ENCODE data around the gene SQSTM1. TPM values are rescaled to one million over a fixed set of nuclear protein-coding genes. Genes with fewer than 3 reads are reported as not detected.

The SQSTM1 gene
- polyA plus RNA-seq, 6 donors from 2014 or later = 177 to 246 (median 194) TPM

DNA sequence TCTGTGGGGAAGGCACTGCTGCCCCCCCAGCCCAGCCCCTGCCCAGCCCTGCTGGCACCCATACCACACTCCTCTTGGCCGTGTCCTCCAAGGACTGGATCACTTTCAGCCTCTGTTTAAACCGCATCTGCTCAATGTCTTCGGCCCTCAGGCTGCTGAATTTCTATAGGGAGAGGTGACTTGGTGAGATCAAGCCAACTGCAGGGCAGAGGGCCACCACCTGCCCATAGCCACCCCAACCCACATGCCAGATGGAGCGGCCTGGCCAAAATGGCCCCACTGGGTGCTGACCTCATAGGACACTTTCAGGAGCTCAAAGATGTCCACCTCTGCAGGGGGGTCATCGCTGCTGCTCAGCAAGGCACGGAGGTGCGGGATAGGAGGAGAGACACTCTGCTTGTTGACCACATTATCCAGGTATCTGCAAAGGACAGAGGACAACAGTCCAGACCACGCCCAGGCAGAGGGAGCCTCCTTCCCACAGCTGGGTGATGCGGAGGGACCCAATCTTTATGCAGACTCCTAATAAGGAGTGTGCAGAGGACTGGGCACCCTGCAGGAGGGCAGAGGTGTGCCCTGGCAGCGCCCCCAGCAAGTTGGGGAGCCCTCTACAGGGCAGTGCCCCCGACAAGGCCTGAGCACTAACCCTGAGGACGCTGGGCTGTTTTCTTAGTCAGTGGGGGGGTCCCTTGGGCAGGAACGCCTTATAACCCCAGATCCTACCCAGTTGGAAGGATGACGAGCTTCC is 52.3 kb downstream of the SQSTM1 start:
- Mint-ChIP-seq H3K4me1 (peaks cover 0 to 4% (median 0%) of the 10 kb centered on the region in 3 donors), H3K36me3 (peaks cover 0 to 19% of the 10 kb centered on the region in 2 donors), H3K27ac (peak overlapping the region in 1 of 6 donors; percentile 63), H3K4me3 (no peak overlapping the region), H3K27me3 (no peaks in the 10 kb centered on the region), H3K9me3 (no peaks in the 10 kb centered on the region)
- ATAC-seq (ENCODE audit: low read depth in 2 of 2) = no peak
- no peak for DNase-seq

DNA sequence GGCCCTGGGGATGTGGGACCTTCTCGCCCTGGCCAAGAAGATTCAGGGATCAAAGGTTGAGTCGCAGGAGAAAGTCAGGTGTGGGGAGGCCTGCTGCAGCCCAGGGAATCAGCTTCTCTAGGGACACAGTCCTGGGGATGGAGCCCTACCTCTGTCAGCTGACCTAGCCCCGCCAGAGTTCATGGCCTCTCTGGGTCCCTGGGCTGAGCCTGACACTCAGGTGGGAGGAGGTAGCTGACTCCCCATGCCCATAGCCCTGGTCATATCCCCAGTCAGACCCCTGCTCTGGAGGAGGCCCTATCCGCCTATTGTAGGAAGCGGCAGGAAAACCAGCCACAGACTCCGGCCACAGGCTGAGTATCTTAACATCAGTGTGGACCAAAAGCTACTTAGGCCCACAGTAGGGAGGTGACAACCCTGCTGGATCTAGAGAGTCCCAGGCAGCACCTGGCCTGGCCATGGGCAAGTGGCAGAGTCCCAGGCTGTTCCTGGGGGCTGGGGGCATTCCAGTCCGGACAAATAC is 52.9 kb downstream of the SQSTM1 start:
- DNase-seq = no peak
- Mint-ChIP-seq H3K9me3 (no peaks in the 10 kb centered on the region), H3K4me3 (no peak overlapping the region), H3K4me1 (peaks cover 0 to 4% (median 0%) of the 10 kb centered on the region in 3 donors), H3K27ac (peak overlapping the region in 1 of 6 donors; percentile 63), H3K27me3 (no peaks in the 10 kb centered on the region), H3K36me3 (peaks cover 0 to 20% of the 10 kb centered on the region in 2 donors)
- ATAC-seq (ENCODE audit: low read depth in 2 of 2) = no peak

DNA sequence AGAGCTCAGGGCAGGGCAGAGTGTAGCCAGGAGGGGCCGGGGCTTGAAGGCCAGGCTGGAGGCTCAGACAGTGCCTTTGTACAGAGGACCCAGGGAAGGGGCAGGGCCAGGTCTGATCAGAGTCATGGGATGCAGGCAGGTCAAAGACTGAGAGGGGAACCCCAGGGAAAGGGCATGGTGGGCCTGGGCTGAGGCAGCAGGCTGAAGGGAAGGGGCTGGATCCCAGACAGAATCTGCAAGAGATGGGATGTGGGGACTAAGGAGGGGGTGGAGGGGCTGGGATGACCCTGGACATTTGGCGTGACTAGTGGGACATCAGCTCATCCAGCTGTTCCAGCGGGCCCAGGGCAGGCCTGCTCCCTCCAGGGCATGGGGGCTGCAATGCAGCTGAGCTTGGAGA is 53.4 kb downstream of the SQSTM1 start:
- Mint-ChIP-seq H3K9me3 (no peaks in the 10 kb centered on the region), H3K27me3 (no peaks in the 10 kb centered on the region), H3K36me3 (peaks cover 0 to 20% of the 10 kb centered on the region in 2 donors), H3K4me1 (peaks cover 0 to 4% (median 0%) of the 10 kb centered on the region in 3 donors), H3K27ac (no peak overlapping the region), H3K4me3 (no peak overlapping the region)
- ATAC-seq (ENCODE audit: low read depth in 2 of 2) (no peak), DNase-seq (no peak)

DNA sequence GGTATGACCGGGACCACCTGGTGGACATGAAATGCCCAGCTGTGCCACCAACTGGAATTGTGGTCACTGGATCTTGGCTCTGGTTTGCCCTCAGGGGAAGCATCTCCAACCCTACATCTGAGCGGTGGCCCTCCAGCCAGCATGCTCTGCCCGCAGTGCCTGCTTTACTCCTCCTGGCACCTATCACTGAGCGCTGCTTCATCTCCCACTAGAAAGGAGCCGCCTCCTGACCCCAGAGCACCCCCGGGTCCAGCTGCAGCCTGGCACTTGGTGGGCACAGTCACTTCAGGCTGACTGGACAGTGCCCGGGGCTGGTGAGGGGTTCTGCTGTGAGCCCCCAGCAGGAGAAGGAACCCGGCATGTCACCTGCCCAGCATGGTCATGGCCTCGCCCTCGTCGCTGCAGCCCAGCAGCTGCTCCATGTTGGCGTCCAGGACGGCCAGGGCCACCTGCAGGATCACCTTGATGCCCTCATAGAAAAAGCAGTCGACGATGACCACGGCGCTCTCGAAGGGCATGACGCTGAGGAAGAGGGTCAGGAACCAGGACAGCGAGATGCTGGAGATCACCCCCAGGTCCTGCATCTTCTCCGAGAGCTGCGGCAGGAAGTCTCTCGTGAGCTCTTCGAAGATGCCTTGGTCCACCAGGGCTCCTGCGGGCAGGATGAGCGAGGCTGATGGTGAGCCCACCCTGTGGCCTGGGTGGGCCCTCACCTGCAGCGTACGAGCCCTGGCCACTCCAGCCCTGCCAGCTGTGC is 54.0 kb downstream of the SQSTM1 start:
- Mint-ChIP-seq H3K9me3 (no peaks in the 10 kb centered on the region), H3K36me3 (peaks cover 0 to 20% of the 10 kb centered on the region in 2 donors), H3K4me3 (no peak overlapping the region), H3K4me1 (peaks cover 0 to 4% (median 0%) of the 10 kb centered on the region in 3 donors), H3K27me3 (no peaks in the 10 kb centered on the region), H3K27ac (peak overlapping the region in 1 of 6 donors; percentile 44)
- DNase-seq (no peak), ATAC-seq (ENCODE audit: low read depth in 2 of 2) (no peak)

DNA sequence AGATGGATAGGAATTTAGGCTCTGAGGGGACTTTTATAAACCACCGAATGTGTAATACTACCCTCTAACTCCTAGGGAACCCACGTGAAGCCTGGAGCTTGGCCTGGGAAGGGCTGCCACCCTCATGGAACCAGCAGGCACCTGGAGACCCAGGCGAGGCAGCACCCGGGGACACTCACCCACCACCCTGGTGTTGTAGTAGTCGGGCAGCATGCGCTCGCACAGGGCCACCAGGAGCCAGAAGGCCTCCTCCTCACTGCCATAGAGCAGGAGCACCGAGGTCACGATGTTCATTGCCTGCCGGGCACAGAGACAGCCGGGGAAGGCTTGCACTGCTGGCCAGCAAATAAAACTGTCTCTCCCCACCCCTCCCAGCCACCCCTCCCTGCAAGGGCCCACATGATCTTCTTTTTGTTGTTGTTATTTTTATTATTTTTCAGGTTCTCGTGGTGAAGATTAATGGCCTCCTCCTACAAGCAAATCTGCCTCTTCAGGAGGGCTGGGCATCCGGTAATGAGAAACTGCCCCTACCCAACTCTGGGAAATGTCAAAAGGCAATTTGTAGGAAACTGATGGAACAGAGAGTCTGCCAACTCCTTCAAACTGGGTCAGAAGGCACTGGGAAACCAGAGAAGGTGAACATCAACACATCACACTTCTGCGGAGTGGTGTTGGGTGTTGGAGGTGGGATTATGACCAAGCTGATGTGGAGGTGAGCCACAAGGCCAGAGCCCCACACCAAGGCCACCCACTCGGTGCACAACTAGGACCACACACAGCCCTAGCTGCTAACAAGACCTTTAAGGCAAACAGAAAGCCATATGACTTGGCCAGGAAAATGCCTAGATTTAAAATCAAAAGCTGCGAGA is 55.3 kb downstream of the SQSTM1 start:
- H3K4me1 Mint-ChIP-seq = peaks cover 0 to 4% (median 0%) of the 10 kb centered on the region in 3 donors

DNA sequence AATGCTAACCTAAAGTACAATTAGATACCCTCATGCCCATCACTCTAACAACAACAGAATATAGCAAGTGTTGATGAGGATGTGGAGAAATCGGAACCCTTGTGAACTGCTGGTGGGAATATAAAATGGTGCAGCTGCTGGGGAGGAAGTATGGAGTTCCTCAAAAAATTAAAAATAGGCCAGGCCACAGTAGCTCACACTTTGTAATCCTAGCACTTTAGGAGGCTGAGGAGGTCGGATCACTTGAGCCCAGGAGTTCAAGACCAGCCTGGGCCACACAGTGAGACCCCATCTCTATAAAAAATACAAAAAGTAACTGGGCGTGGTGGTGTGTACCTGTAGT is 55.9 kb downstream of the SQSTM1 start:
- DNase-seq (no peak), ATAC-seq (ENCODE audit: low read depth in 2 of 2) (no peak)
- H3K9me3 Mint-ChIP-seq = no peaks in the 10 kb centered on the region
- H3K27ac Mint-ChIP-seq = peak overlapping the region in 1 of 6 donors; percentile 69
- peaks cover 0 to 4% (median 0%) of the 10 kb centered on the region in 3 donors for H3K4me1 Mint-ChIP-seq
- H3K4me3 Mint-ChIP-seq = no peak overlapping the region
- peaks cover 3 to 14% of the 10 kb centered on the region in 2 donors for H3K36me3 Mint-ChIP-seq
- no peaks in the 10 kb centered on the region for H3K27me3 Mint-ChIP-seq

More for the DNA sequence above, 55.3 kb downstream of the SQSTM1 start:
- no peaks in the 10 kb centered on the region for H3K27me3 Mint-ChIP-seq
- H3K4me3 Mint-ChIP-seq = no peak overlapping the region
- no peaks in the 10 kb centered on the region for H3K9me3 Mint-ChIP-seq
- ATAC-seq (ENCODE audit: low read depth in 2 of 2) (no peak), DNase-seq (no peak)
- peaks cover 0 to 16% of the 10 kb centered on the region in 2 donors for H3K36me3 Mint-ChIP-seq
- no peak overlapping the region for H3K27ac Mint-ChIP-seq

DNA sequence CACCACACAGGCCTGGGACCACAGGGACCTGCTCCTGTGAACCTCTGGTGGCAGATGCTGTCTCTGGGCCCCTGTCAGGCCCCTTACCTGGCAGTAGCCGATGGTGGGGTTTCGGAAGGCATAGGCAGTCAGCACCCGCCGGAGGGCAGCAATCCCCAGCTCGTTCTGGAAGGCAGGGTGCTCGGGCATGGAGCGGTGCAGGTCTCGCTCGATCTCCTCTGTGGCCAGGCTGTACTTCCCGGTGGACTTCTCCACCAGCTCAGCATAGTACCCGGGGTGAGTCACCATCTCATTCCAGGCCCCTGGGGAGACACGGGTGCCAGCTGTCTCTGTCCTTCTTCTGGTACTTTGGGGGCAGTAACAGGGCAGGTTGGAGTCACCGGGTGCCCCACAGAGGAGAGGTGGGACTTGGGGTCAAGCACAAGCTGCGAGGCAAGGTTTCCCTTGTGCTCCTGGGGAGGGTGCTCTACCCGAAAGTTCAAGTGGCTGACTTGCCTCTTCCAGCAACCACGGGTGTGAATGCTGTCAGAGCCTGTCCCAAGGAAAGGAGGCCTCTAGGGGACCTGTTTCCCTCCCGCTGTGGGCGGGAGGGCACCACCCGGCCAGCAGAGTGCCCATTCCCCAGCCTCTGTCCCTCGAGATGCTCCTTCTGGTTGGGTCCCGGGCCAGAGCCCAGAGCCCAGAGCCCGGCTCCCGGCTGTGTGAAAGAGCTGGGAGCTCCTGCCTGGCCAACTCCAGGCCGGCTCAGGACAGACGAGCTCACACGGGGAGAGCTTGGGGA is 57.7 kb downstream of the SQSTM1 start:
- peaks cover 2 to 12% (median 10%) of the 10 kb centered on the region in 7 donors for H3K9me3 Mint-ChIP-seq
- H3K36me3 Mint-ChIP-seq = peaks cover 7 to 19% of the 10 kb centered on the region in 2 donors
- DNase-seq (no peak), ATAC-seq (ENCODE audit: low read depth in 2 of 2) (no peak)
- no peak overlapping the region for H3K4me3 Mint-ChIP-seq
- no peaks in the 10 kb centered on the region for H3K27me3 Mint-ChIP-seq
- H3K27ac Mint-ChIP-seq = peak overlapping the region in 1 of 6 donors; percentile 55
- peaks cover 0 to 4% (median 0%) of the 10 kb centered on the region in 3 donors for H3K4me1 Mint-ChIP-seq

DNA sequence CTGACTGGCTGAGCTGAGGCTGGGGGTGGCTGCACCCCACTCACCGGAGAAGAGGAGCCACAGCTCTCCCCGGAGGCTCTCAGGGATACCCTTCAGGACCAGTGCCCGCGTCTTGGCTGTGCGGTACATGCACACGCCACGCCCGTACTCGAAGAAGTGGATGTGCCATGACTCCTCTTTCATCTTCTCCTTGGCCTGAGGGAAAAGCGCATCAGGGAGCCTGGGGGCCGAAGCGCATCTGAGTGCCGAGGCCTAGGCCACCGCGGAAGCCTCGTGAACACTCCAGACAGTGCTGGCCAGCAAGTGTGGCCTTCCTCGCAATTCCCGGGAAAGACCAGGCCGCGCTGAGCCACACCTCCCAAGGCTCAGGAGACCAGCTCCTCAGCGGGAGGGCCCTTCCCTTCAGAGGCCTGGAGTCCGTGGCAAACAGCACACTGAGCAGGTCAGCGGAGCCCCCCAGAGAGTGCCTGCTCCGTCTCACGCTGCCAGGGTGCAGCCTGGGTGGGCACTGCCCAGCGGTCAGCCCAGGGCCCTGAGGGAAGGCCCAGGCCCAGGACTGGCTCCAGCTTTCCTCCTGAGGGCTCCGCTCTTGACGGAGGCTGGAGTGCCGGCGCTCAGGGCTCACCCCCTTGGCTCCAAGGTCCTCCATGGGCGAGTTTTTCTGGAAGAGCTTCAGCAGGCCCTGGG is 58.4 kb downstream of the SQSTM1 start:
- Mint-ChIP-seq H3K4me3 (no peak overlapping the region), H3K27me3 (no peaks in the 10 kb centered on the region), H3K27ac (peak overlapping the region in 1 of 6 donors; percentile 11), H3K9me3 (peaks cover 5 to 20% (median 15%) of the 10 kb centered on the region in 7 donors), H3K36me3 (peaks cover 14 to 22% of the 10 kb centered on the region in 2 donors), H3K4me1 (peaks cover 0 to 4% (median 0%) of the 10 kb centered on the region in 3 donors)
- DNase-seq (no peak), ATAC-seq (ENCODE audit: low read depth in 2 of 2) (no peak)

DNA sequence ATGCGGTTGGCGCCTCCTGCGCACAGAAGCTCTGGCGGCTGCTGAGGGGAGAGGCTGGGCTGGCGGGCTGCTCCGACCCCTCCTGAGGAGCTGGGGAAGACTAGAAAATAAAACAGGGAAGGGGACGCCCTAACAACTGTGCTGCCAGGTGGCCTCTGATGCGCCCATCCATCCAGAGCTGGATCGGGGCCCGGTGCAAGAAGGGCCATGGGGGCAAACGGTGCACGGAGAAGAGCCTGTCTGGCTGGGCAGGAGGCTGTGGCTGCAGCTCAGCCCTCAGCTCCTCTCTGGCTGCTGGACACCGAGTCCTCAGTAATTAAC is 58.9 kb downstream of the SQSTM1 start:
- Mint-ChIP-seq H3K27me3 (no peaks in the 10 kb centered on the region), H3K36me3 (peaks cover 19 to 25% of the 10 kb centered on the region in 2 donors), H3K27ac (peak overlapping the region in 1 of 6 donors; percentile 11), H3K9me3 (peaks cover 5 to 22% (median 15%) of the 10 kb centered on the region in 7 donors), H3K4me1 (peaks cover 0 to 4% (median 0%) of the 10 kb centered on the region in 3 donors), H3K4me3 (no peak overlapping the region)
- no peak for DNase-seq
- no peak for ATAC-seq (ENCODE audit: low read depth in 2 of 2)

DNA sequence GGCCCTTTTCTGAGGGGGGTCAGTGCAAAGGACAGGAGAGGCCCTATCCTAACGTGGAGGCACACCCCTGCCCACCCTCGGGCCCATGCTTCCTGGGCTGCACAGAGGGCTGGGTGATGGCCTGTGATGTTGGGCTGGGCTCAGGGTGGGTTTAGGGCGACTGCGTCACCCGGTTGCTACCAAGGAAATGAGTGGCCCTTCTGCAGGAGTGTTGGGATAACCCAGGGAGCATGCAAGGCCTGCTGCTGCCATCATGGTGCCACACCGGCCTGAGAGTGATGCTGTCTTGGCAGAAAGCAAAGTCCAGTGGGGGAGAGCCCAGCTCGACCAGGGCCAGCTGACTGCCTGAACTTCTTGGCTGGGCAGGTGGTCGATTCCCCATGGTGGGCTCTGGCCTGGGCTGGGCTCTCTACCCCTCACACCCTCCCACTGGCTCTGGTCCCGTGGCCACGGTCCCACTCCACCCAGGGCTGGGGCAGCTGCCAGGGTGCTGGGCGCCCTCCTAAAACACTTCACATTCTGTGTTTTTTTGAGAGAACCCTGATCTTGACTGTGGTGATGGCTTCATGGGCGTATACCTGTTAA is 59.5 kb downstream of the SQSTM1 start:
- DNase-seq (no peak), ATAC-seq (ENCODE audit: low read depth in 2 of 2) (no peak)
- Mint-ChIP-seq H3K36me3 (peaks cover 24 to 30% of the 10 kb centered on the region in 2 donors), H3K4me3 (no peak overlapping the region), H3K4me1 (peaks cover 0 to 4% (median 2%) of the 10 kb centered on the region in 3 donors), H3K27ac (peak overlapping the region in 1 of 6 donors; percentile 49), H3K27me3 (no peaks in the 10 kb centered on the region), H3K9me3 (peaks cover 5 to 25% (median 18%) of the 10 kb centered on the region in 7 donors)

DNA sequence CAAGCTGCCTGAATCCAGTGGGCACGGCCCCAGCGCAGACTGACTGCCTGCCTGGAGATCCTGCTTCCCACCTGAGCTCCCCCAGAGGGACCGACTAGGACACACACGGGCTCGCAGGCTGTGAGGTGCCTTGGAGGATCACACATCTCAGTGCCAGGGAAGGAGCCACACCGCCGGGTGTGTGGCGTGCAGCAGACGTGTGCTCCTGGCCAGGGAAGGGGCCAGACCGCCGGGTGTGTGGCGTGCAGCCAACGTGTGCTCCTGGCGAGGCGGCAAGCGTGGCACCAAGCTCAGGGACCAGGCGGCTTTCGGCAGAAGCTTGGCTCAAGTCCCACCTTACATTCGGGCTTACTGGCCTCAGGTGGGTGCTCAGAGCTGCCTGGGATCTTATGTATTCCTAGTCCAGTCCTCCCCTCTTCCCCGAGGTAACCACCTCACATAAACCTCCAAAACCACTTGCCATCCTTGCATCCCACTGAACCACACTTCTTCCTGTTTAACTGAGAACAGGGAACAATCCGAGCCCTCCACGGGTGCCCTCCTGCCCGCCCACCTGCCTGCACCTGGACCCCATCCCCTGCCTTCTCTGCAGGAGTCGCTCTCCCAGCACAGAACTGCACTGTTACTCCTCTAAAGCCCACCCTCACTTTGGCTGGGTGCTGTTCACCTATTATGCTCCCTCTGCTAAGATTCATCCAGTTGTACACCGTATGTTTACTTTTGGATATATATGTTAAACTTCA is 60.3 kb downstream of the SQSTM1 start:
- no peaks in the 10 kb centered on the region for H3K27me3 Mint-ChIP-seq
- peaks cover 4 to 8% (median 5%) of the 10 kb centered on the region in 3 donors for H3K4me1 Mint-ChIP-seq
- H3K4me3 Mint-ChIP-seq = no peak overlapping the region
- ATAC-seq (ENCODE audit: low read depth in 2 of 2) = no peak
- H3K9me3 Mint-ChIP-seq = peaks cover 5 to 29% (median 18%) of the 10 kb centered on the region in 7 donors
- H3K36me3 Mint-ChIP-seq = peaks cover 28 to 39% of the 10 kb centered on the region in 2 donors
- no peak for DNase-seq
- peak overlapping the region in 4 of 6 donors; percentile 9 to 46 (median 22) for H3K27ac Mint-ChIP-seq
